H1 (cell line): ENCODE results near the gene CMTM3.

ENCODE experiments used
- CBX5 ChIP-seq: fragments of 300-800, 300-1000 bp; sonication (generic); IDR thresholded peaks from 2 replicates; pipeline ENCODE4 v1.7.1; 2016; ENCODE audit warnings: antibody characterized with exemption, low read length, low read depth
- CREB1 ChIP-seq: IDR thresholded peaks from 2 replicates; pipeline ENCODE4 v1.6.1; 2012; ENCODE audit warnings: inconsistent platforms
- EGR1 ChIP-seq: IDR thresholded peaks from 2 replicates; pipeline ENCODE4 v1.6.1; 2011; ENCODE audit warnings: low read depth, low read length, borderline replicate concordance
- EZH2 ChIP-seq: fragments of 200-600 bp; sonication (generic); IDR thresholded peaks from 2 replicates; pipeline ENCODE4 v1.7.1; 2012; ENCODE audit warnings: low read depth, mild to moderate bottlenecking, moderate library complexity, low read length, inconsistent platforms; ENCODE audit not compliant: severe bottlenecking
- JUND ChIP-seq: IDR thresholded peaks from 2 replicates; pipeline ENCODE4 v1.6.1; 2011; ENCODE audit warnings: mild to moderate bottlenecking, improper control_type of control experiment, low read length
- POLR2A ChIP-seq, 2 experiments: IDR thresholded peaks; 1 replicate in 1 of 2; 2 replicates in 1 of 2; pipeline ENCODE4 v1.6.1; 2011; ENCODE audit warnings: low read depth in 2 of 2, low read length in 2 of 2, mild to moderate bottlenecking in 2 of 2; ENCODE audit errors: control extremely low read depth in 1 of 2
- SP1 ChIP-seq: IDR thresholded peaks from 2 replicates; pipeline ENCODE4 v1.6.1; 2011; ENCODE audit warnings: low read depth, low read length
- TF ChIP-seq, protein P1 (sequence below), 3 experiments: IDR thresholded peaks; 1 replicate in 2 of 3; 2 replicates in 1 of 3; pipeline versions ENCODE4 v1.5.1 to v1.6.1; 2011; ENCODE audit warnings: low read length in 3 of 3, mild to moderate bottlenecking in 3 of 3, inconsistent platforms in 2 of 3, low read depth in 1 of 3, moderate library complexity in 1 of 3; ENCODE audit not compliant: insufficient read depth in 1 of 3; ENCODE audit errors: control extremely low read depth in 1 of 3

- TF ChIP-seq EZH2 (no peak), POLR2A (IDR thresholded peaks at IDR 0.05; ENCODE audit: control extremely low read depth in 1 of 2, low read depth in 2 of 2, low read length in 2 of 2) (no peak), JUND (no peak), SP1 (no peak), CBX5 (no peak), CREB1 (no peak), EGR1 (no peak)
- TF ChIP-seq, protein P1, sequence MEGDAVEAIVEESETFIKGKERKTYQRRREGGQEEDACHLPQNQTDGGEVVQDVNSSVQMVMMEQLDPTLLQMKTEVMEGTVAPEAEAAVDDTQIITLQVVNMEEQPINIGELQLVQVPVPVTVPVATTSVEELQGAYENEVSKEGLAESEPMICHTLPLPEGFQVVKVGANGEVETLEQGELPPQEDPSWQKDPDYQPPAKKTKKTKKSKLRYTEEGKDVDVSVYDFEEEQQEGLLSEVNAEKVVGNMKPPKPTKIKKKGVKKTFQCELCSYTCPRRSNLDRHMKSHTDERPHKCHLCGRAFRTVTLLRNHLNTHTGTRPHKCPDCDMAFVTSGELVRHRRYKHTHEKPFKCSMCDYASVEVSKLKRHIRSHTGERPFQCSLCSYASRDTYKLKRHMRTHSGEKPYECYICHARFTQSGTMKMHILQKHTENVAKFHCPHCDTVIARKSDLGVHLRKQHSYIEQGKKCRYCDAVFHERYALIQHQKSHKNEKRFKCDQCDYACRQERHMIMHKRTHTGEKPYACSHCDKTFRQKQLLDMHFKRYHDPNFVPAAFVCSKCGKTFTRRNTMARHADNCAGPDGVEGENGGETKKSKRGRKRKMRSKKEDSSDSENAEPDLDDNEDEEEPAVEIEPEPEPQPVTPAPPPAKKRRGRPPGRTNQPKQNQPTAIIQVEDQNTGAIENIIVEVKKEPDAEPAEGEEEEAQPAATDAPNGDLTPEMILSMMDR (IDR thresholded peaks at IDR 0.05; ENCODE audit: control extremely low read depth in 1 of 3, insufficient read depth in 1 of 3, low read depth in 1 of 3, low read length in 3 of 3) = no peak
These were observed 36.1 kb upstream of the CMTM3 start for GRCh38 chr16:66568355-66568754.
